Measurements from ENCODE around the gene TBC1D3C. TPM values are rescaled to one million over a fixed set of nuclear protein-coding genes. Genes with fewer than 3 reads are reported as not detected.
"Not testable (repeated sequence)": the region's sequence is repeated elsewhere in the genome, so short reads cannot be mapped to it uniquely, and the experiment has no call there.

The TBC1D3C gene
- total RNA-seq, result under 1 TPM; 0.86 to 0.91 TPM

DNA sequence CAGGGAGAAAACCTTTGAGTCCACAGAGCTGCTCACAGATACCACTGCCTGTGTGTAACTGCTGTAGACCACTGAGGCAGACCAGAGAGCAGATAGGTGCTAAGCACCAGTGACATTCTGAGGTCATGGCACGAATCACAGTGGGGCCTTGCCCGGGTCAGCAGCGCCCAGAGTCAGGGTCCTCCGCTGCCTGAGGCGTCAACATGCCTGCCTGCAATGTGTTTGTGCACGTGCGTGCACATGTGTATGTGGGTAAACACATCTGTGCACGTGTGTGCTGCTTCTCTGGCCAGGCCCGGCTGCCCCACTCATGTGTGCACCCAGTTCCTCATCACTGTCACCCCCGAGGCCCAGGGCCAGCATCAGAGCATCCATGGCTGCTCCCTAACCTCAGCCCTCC lies at the start of gene TBC1D3C:
Gene TBC1D3C, minus strand, starts transcription at position 101 of the 400 bp plus-strand sequence. CDS start 1,568 bp downstream, outside the sequence.
- not testable (repeated sequence) for H3K9me3 Mint-ChIP-seq, H3K4me3 Mint-ChIP-seq, H3K4me1 Mint-ChIP-seq, H3K36me3 Mint-ChIP-seq, H3K27ac Mint-ChIP-seq, H3K27me3 Mint-ChIP-seq, DNase-seq

DNA sequence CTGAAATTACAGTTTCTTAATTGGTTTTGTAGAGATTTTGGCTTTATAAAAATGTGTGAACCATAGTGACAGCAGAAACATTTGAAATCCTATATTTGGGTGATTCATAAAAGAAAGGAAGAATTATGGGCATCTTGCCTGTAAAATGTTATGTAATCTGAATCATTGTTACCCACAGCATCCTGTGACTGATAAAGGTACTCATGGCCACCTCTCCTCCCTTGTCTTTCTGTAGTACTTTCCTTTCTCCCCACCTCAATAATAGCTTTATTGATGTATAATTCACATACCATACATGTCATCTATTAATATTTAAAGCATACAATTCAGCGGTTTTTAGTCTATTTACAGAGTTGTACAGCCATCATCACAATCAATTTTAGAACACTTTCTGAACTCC lies 30.8 kb upstream of the TBC1D3C start:
- H3K4me1 Mint-ChIP-seq, DNase-seq, H3K4me3 Mint-ChIP-seq, H3K36me3 Mint-ChIP-seq, H3K27me3 Mint-ChIP-seq, H3K9me3 Mint-ChIP-seq, H3K27ac Mint-ChIP-seq: not testable (repeated sequence)

DNA sequence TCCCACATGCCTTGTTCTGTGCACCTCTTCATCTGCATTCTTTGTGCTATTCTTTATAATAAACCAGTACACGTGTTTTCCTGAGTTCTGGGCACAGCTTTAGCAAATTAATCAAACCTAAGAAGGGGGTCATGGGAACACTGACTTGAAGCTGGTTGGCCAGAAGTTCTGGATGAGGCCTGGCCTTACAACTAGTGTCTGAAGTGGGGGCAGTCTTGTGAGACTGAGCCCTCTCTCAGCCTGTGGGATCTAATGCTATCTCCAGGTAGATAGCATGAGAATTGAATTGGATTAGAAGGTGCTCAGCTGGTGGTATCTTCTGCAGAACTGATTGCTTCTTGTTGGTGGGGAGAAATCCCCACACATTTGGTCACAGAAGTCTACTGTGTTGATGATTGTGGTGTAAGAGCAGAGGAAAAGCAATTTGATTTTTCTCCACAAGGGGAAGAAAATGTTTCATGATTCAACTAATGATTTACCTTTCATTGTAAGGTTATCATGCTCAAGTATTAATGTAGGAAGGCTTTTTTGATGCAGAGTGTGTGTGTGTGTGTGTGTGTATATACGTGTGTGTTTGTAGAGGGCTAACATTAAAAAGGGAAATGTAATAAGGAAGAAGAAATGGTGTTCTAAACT lies 25.7 kb upstream of the TBC1D3C start:
- H3K27ac Mint-ChIP-seq, H3K9me3 Mint-ChIP-seq, DNase-seq, H3K27me3 Mint-ChIP-seq, H3K4me1 Mint-ChIP-seq, H3K4me3 Mint-ChIP-seq, H3K36me3 Mint-ChIP-seq: not testable (repeated sequence)

DNA sequence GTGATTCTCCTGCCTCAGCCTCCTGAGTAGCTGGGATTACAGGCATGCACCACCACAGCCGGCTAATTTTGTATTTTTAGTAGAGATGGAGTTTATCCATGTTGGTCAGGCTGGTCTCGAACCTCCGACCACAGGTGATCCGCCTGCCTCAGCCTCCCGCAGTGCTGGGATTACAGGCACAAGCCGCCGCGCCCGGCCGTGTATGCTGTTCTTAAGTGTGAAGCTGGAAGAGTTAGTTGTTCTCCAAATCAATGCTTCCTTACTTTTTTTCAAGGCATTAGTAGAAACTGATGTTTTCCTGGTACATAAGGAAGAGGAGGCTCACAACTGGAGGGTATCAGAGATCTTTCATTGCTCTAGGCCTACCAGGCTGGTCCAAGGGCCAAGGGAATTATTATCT lies 19.7 kb upstream of the TBC1D3C start:
- not testable (repeated sequence) for H3K4me1 Mint-ChIP-seq, H3K9me3 Mint-ChIP-seq, H3K27me3 Mint-ChIP-seq, DNase-seq, H3K36me3 Mint-ChIP-seq, H3K27ac Mint-ChIP-seq, H3K4me3 Mint-ChIP-seq

DNA sequence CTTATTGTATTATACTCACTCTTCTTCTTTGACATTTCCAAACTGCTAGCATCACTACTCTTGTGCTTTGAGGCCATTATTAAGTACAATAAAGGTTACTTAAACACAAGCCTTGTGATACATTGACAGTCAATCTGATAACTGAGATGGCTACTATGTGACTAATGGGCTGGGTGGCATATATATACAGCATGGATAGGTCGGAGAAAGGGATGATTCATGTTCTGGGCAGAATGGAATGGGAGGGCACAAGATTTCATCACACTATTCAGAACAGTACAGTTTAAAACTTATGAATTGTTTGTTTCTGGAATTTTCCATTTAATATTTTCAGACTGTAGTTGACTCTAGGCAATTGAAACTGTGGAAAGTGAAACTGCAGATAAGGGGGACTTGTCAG lies 18.9 kb upstream of the TBC1D3C start:
- DNase-seq, H3K9me3 Mint-ChIP-seq, H3K4me1 Mint-ChIP-seq, H3K4me3 Mint-ChIP-seq, H3K27me3 Mint-ChIP-seq, H3K36me3 Mint-ChIP-seq, H3K27ac Mint-ChIP-seq: not testable (repeated sequence)

Other genes with a start within 250 kb of the TBC1D3C start
- gene TBC1D3K, start 144.2 kb downstream of the TBC1D3C start, total RNA-seq, result not detected
- gene TBC1D3L, start 79.6 kb downstream of the TBC1D3C start, total RNA-seq, result 1 to 10 TPM; 4.5 to 4.7 TPM
- gene TBC1D3D, start 64.7 kb downstream of the TBC1D3C start, total RNA-seq, result 1 to 10 TPM in 1 of 2 experiments, under 1 TPM in 1; 0.58 to 2.8 TPM
- gene TBC1D3E, start 59.3 kb upstream of the TBC1D3C start, total RNA-seq, result not detected
- gene TBC1D3, start 123.9 kb upstream of the TBC1D3C start, total RNA-seq, result not detected
- 10 to 100 TPM; 69.7 to 70.8 TPM for gene MRPL45, start 228.5 kb upstream of the TBC1D3C start, total RNA-seq

All from activated naive CD8-positive, alpha-beta T cell treated with anti-CD3 and anti-CD28 coated beads for 36 hours (primary cell).